Measurements from ENCODE around the gene UBE2L3. TPM values are rescaled to one million over a fixed set of nuclear protein-coding genes. Genes with fewer than 3 reads are reported as not detected.

The UBE2L3 gene
- total and polyA plus RNA-seq, 2 of the 8 experiments (the other 6 are each of a cell fraction or from before 2014, with no cell fraction given): 63.5 to 90.0 TPM

- TF ChIP-seq USF2 (IDR thresholded peaks at IDR 0.05; ENCODE audit: low read length) (no peak), CHD1 (IDR thresholded peaks at IDR 0.05; ENCODE audit: low read depth, low read length) (no peak), FOSL1 (IDR thresholded peaks at IDR 0.05; ENCODE audit: insufficient read depth, low read depth, low read length) (no peak)
Measured at GRCh38 chr22:21569459-21570170, 2.1 kb downstream of the UBE2L3 start (continued).
